C4-2B (cell line): Measurements from ENCODE around the gene GIMAP2.

Source experiments
- H3K27ac ChIP-seq: fragments of 450-650 bp; 2 replicates; pipeline ENCODE4 v1.5.1; 2017
- CTCF ChIP-seq: fragments of 450-650 bp; conservative IDR thresholded peaks from 2 replicates; pipeline ENCODE4 v1.5.1; 2017; ENCODE audit warnings: mild to moderate bottlenecking
- ZFX ChIP-seq: fragments of 450-650 bp; IDR thresholded peaks from 2 replicates; pipeline ENCODE4 v1.6.1; 2017

GIMAP2 gene

GRCh38 chr7:150685219-150686029, at the start of gene GIMAP2:
GIMAP2 (plus strand) TSS chr7:150685706; CDS start chr7:150687060, 1,354 bp downstream.
- TF ChIP-seq ZFX: no peak
- peak; percentile 28 for TF ChIP-seq CTCF
- peak within 1 kb of the TSS; percentile 34; the same call in 1 of the 2 replicates for H3K27ac ChIP-seq

DNA sequence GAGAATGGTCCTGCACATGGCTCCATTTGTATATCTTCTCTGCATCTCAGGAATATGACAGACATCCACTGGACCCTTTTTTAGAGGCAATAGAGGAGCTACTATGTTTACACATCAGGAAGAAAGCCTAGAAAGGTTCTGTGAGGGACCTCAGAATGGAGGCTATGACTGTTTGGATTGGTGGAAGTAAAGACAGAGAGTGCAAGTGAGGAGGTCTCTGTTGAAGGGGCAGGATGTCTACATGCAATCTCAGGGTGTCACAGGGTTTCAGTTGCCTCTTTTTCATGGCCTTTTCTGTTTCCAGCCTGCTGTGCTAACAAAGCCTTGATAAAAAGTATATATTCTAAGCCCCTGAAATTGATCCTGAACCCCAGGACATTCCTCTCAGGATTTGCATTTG, 43.7 kb upstream of the GIMAP2 start:
- H3K27ac ChIP-seq: no peak overlapping the region
- TF ChIP-seq CTCF: no peak
- TF ChIP-seq ZFX: no peak

GRCh38 chr7:150642926-150643325, 42.6 kb upstream of the GIMAP2 start:
- no peak overlapping the region for H3K27ac ChIP-seq
- no peak for TF ChIP-seq CTCF
- no peak for TF ChIP-seq ZFX

GRCh38 chr7:150645259-150646020, 40.1 kb upstream of the GIMAP2 start:
- no peak for TF ChIP-seq CTCF
- no peak for TF ChIP-seq ZFX
- no peak overlapping the region for H3K27ac ChIP-seq

DNA sequence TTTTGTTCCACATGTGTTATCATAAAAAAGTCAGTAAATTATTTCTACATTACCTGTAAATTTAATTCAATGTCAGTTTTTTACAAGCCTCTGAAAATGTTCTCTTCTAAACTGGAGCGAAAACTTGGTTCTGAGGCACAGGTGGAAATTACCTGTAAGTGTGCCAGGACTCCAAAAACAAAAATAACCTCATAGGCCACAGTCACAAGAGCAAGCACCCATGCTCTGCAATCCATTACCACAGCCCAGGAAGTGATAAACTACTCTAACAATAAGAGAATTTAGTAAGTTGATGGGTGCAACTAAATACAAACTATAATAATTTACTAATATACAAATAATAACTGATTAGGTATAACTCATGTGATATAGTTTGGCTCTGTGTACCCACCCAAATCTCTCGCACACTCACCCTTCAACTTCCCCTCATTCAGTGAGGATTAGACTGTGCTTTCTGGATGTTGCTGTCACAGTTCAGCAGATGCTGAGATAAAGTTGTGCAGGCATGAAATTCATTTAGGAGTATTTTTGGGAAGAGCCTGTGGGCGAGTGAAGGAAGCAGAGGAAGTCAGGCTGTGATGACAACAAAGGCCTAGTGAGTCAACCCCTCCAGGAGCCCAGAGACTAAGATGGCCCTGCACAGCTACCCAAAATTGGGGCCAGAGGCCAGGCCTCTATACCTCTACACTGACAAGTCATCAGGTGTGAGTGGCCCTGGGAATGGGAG, 37.0 kb upstream of the GIMAP2 start:
- TF ChIP-seq ZFX (no peak), CTCF (no peak)
- no peak overlapping the region for H3K27ac ChIP-seq

DNA sequence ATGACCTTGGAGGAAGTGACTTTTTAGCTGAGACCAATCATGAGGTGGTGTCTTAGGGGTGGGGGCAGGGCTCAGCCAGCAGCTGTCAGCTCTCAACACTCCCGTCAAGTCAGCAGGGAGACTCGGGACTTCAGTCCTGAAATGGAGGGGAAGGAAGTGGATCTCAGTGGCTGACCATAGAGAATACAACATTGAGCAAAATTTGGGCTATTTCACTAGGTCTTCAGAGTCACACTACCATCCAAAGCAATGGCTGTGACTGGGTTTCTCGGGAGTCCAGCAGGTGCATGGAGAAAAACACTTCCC, 36.5 kb upstream of the GIMAP2 start:
- no peak overlapping the region for H3K27ac ChIP-seq
- no peak for TF ChIP-seq CTCF
- no peak for TF ChIP-seq ZFX

GRCh38 chr7:150654692-150655091, 30.8 kb upstream of the GIMAP2 start:
- TF ChIP-seq ZFX (no peak), CTCF (no peak)
- H3K27ac ChIP-seq: no peak overlapping the region
